ENCODE measurements around the gene NACC2. TPM values are rescaled to one million over a fixed set of nuclear protein-coding genes. Genes with fewer than 3 reads are reported as not detected.

The NACC2 gene
- total RNA-seq, 1 donor from 2014 or later, result 34.0 TPM

DNA sequence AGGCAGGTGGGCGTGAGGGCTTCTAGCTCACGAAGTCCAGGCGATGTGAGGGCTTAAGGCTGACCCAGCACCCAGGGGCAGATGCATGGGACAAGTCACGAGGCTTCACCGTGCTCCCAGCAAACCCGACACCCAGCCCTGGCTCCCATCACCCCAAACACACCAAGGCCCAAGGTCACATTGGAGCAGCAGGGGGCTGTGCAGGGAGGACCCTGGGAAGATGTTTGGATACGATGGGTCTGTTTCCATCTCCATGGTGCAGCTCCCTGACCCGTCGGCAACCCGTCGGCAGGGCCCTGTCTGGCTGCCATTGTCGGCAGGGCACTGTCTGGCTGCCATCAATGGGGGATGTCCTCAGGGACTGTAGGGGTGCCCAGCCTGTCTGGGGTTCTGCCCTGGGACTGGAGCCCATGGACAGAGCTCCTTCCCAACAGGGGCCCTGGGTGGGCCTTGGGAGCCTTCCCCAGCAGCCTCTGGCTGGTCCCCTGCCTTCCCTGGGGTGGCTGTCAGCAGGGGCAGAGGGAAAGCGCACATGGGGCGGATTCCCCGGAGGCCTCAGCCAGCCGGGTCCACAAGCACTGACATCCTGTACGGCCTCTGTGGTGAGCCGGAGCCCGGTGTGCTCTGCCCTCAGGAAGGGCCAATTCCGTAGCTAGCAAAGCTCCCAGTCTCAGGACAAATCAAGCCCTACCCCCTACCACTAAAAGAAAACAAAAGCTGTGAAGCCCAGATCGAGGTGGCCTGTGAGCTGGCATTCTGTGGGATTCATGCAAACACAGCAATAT is 47.1 kb downstream of the NACC2 start:
- no peaks in the 10 kb centered on the region for H3K27me3 ChIP-seq (ENCODE audit: insufficient read depth, low read length)
- peaks cover 25% of the 10 kb centered on the region for H3K4me1 ChIP-seq (ENCODE audit: insufficient read depth, low read length)
- no peaks in the 10 kb centered on the region for H3K9me3 ChIP-seq (ENCODE audit: insufficient read depth, low read depth, low read length)
- peak overlapping the region; percentile 64 for H3K4me3 Mint-ChIP-seq (ENCODE audit: unreplicated experiment)
- peaks cover 59% of the 10 kb centered on the region for H3K79me2 ChIP-seq (ENCODE audit: insufficient read depth, low read length)
- H2AFZ ChIP-seq (ENCODE audit: low read depth, low read length), result no peak overlapping the region
- no peak overlapping the region for H3K4me3 ChIP-seq (ENCODE audit: insufficient read depth, low read depth, low read length)
- DNase-seq (ENCODE audit: low read depth) (no peak), FAIRE-seq (no peak)
- no peak overlapping the region for H3K27ac Mint-ChIP-seq (ENCODE audit: unreplicated experiment)
- no peaks in the 10 kb centered on the region for H3K36me3 ChIP-seq (ENCODE audit: insufficient read depth, low read length)
- no peak overlapping the region for H3K27ac ChIP-seq (ENCODE audit: low read depth, low read length)
- H3K9me3 Mint-ChIP-seq (ENCODE audit: unreplicated experiment), result no peaks in the 10 kb centered on the region
- H4K20me1 ChIP-seq (ENCODE audit: insufficient read depth, low read length), result peaks cover 72% of the 10 kb centered on the region
- H3K9ac ChIP-seq (ENCODE audit: low read length), result no peak overlapping the region
- peak overlapping the region; percentile 8 for H3K4me2 ChIP-seq (ENCODE audit: low read length)
- peaks cover 6% of the 10 kb centered on the region for H3K36me3 Mint-ChIP-seq (ENCODE audit: low read depth, unreplicated experiment)
- H3K27me3 Mint-ChIP-seq (ENCODE audit: low read depth, unreplicated experiment), result no peaks in the 10 kb centered on the region
- TF ChIP-seq, protein P1, sequence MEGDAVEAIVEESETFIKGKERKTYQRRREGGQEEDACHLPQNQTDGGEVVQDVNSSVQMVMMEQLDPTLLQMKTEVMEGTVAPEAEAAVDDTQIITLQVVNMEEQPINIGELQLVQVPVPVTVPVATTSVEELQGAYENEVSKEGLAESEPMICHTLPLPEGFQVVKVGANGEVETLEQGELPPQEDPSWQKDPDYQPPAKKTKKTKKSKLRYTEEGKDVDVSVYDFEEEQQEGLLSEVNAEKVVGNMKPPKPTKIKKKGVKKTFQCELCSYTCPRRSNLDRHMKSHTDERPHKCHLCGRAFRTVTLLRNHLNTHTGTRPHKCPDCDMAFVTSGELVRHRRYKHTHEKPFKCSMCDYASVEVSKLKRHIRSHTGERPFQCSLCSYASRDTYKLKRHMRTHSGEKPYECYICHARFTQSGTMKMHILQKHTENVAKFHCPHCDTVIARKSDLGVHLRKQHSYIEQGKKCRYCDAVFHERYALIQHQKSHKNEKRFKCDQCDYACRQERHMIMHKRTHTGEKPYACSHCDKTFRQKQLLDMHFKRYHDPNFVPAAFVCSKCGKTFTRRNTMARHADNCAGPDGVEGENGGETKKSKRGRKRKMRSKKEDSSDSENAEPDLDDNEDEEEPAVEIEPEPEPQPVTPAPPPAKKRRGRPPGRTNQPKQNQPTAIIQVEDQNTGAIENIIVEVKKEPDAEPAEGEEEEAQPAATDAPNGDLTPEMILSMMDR (IDR thresholded peaks at IDR 0.05; ENCODE audit: insufficient read depth, low read depth, low read length), result no peak
- TF ChIP-seq EZH2 (IDR thresholded peaks at IDR 0.05; ENCODE audit: insufficient read depth, low read length), result no peak
- peaks cover 4% of the 10 kb centered on the region for H3K4me1 Mint-ChIP-seq (ENCODE audit: low read depth, unreplicated experiment)

- H3K27ac Mint-ChIP-seq (ENCODE audit: unreplicated experiment), result no peak overlapping the region
- Histone ChIP-seq H3K4me2 (ENCODE audit: low read length) (no peak overlapping the region), H3K4me1 (ENCODE audit: insufficient read depth, low read length) (peaks cover 17% of the 10 kb centered on the region), H3K9me3 (ENCODE audit: insufficient read depth, low read depth, low read length) (no peaks in the 10 kb centered on the region), H3K79me2 (ENCODE audit: insufficient read depth, low read length) (peaks cover 67% of the 10 kb centered on the region), H3K27me3 (ENCODE audit: insufficient read depth, low read length) (no peaks in the 10 kb centered on the region), H4K20me1 (ENCODE audit: insufficient read depth, low read length) (peaks cover 78% of the 10 kb centered on the region), H3K36me3 (ENCODE audit: insufficient read depth, low read length) (no peaks in the 10 kb centered on the region), H3K27ac (ENCODE audit: low read depth, low read length) (no peak overlapping the region), H3K9ac (ENCODE audit: low read length) (no peak overlapping the region), H2AFZ (ENCODE audit: low read depth, low read length) (no peak overlapping the region), H3K4me3 (ENCODE audit: insufficient read depth, low read depth, low read length) (no peak overlapping the region)
- H3K36me3 Mint-ChIP-seq (ENCODE audit: low read depth, unreplicated experiment), result peaks cover 6% of the 10 kb centered on the region
- no peak for TF ChIP-seq EZH2 (IDR thresholded peaks at IDR 0.05; ENCODE audit: insufficient read depth, low read length)
- TF ChIP-seq, protein P1 (IDR thresholded peaks at IDR 0.05; ENCODE audit: insufficient read depth, low read depth, low read length), result no peak
- FAIRE-seq (no peak), DNase-seq (ENCODE audit: low read depth) (no peak)
- H3K9me3 Mint-ChIP-seq (ENCODE audit: unreplicated experiment), result no peaks in the 10 kb centered on the region
- H3K4me1 Mint-ChIP-seq (ENCODE audit: low read depth, unreplicated experiment), result peaks cover 4% of the 10 kb centered on the region
- H3K27me3 Mint-ChIP-seq (ENCODE audit: low read depth, unreplicated experiment), result no peaks in the 10 kb centered on the region
- no peak overlapping the region for H3K4me3 Mint-ChIP-seq (ENCODE audit: unreplicated experiment)
These were observed 47.9 kb downstream of the NACC2 start for GRCh38 chr9:136047076-136047774.

Measured in astrocyte (in vitro differentiated cells and primary cell).